Mesodermal cell (in vitro differentiated cells): ENCODE data around the gene FGFRL1.

Source experiments
- H3K27ac ChIP-seq: 2 replicates; pipeline ENCODE4 v1.7.0; 2013; ENCODE audit warnings: mild to moderate bottlenecking, low read depth, low read length, moderate library complexity; ENCODE audit not compliant: severe bottlenecking
- H3K36me3 ChIP-seq: 2 replicates; pipeline ENCODE4 v1.7.1; 2013; ENCODE audit warnings: mild to moderate bottlenecking, low read length, moderate library complexity; ENCODE audit not compliant: control insufficient read depth, insufficient read depth
- H3K4me1 ChIP-seq: one replicate; pipeline ENCODE4 v1.7.1; 2013; ENCODE audit warnings: mild to moderate bottlenecking, low read length; ENCODE audit not compliant: insufficient read depth, control insufficient read depth, poor library complexity, severe bottlenecking
- H3K4me3 ChIP-seq: 2 replicates; pipeline ENCODE4 v1.7.0; 2013; ENCODE audit warnings: low read length, control low read depth, mild to moderate bottlenecking; ENCODE audit not compliant: insufficient read depth, poor library complexity, severe bottlenecking; ENCODE audit errors: extremely low read depth
- H3K9me3 ChIP-seq: 2 replicates; pipeline ENCODE4 v1.7.1; 2013; ENCODE audit warnings: mild to moderate bottlenecking, low read length, moderate library complexity; ENCODE audit not compliant: control insufficient read depth
- WGBS, 2 experiments: methylation state at CpG; one replicate each; pipeline ENCODE4 v1.1.5; 2013; ENCODE audit warnings: missing lambda C conversion rate in 2 of 2; ENCODE audit not compliant: insufficient coverage in 2 of 2; 5-methylcytosine and 5-hydroxymethylcytosine counted together

The FGFRL1 gene

DNA sequence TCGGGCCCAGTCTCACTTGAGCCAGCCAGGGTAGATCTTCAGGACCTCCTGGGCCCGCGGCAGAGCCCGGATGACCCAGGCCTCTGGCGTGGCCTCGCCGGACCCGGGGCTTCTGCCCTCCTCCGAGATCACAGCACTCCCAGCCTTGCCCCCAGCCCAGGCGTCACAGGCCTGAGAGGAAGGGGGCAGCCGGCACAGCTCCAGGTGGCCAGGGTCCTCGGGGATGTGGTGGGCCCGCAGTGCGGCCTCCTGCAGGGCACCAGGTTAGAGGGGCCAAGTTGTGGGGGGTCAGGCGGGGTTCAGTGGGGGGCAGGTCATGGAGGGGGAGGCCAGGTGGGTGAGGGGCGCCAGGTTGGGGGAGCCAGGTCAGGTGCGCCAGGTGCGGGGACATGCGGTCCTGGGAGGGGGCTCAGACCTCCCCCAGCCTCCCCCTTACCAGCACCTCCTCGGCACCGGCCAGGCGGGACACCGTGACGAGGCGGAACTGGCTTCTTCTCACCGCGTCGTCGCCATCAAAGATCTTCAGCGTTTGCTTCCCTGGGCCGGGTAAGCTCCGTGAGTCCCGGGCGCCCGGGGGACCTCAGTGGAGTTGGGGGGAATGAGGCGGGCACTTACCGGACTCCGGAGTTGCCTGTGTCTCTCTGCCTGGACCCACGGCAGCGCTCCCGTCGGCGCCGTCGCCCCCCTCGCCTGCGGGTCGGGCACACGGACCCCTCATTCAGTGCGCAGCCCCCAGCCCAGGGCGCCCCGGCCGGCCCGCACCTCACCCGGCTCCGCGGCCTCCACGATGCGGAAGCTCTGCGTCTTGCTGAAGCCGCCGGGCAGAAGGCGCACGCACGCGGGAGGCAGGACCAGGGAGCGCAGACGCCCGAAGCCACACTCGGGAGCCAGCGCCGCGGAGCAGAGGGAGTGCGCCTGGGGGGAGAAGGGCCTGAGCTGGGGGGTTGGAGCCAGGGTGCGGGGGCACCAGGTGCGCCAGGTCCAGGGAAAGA, 44.0 kb upstream of the FGFRL1 start:
- 45 to 47% methylated on average over 41 to 51 of the region's 76 CpGs for WGBS, 2 experiments
- peaks cover 15% of the 10 kb centered on the region for H3K36me3 ChIP-seq
- no peaks in the 10 kb centered on the region for H3K9me3 ChIP-seq
- H3K27ac ChIP-seq, result no peak overlapping the region
- no peaks in the 10 kb centered on the region for H3K4me1 ChIP-seq
- no peak overlapping the region for H3K4me3 ChIP-seq

- Histone ChIP-seq H3K4me3 (no peak overlapping the region), H3K36me3 (peaks cover 15% of the 10 kb centered on the region), H3K4me1 (no peaks in the 10 kb centered on the region), H3K27ac (no peak overlapping the region), H3K9me3 (no peaks in the 10 kb centered on the region)
- WGBS, 2 experiments, result 60 to 71% methylated on average over 10 to 13 of the region's 24 CpGs
Observed at GRCh38 chr4:968221-968620, 43.2 kb upstream of the FGFRL1 start.

DNA sequence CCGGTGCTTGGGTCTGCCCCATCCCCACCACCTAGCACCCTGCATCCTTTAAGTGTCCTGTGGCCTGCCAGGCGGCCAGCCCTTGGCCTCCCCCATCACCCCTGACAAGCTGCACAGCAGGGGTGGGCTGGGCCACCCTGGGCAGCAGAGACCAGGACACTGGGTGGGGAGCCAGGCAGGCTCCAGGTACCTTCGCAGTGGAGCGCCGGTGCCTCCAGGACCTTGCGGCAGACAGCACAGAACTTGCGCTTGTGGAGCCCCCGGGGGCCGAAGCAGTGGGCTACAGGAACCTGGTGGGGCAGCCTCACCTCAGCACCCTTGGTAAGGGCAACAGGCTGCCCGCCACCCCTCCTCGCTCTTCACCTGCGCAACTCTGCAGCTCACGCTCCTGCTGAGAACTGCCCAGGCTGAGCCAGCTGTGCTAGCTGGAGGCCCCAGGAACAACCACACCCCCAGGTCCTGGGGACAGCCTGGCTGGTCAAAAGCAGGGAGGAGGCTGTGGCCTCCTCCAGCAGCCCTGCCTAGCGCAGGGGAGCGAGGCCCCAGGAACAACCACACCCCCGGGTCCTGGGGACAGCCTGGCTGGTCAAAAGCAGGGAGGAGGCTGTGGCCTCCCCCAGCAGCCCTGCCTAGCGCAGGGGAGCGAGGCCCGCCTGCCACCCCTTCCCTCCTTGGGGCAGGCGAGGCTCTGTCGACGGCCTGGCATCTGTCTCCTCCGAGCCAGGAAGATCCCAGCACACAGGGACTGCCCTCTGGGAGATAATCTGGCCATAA, 42.6 kb upstream of the FGFRL1 start:
- 85 to 88% methylated on average over 16 of the region's 23 CpGs for WGBS, 2 experiments
- no peaks in the 10 kb centered on the region for H3K9me3 ChIP-seq
- H3K27ac ChIP-seq, result no peak overlapping the region
- H3K4me1 ChIP-seq, result no peaks in the 10 kb centered on the region
- no peak overlapping the region for H3K4me3 ChIP-seq
- peaks cover 14% of the 10 kb centered on the region for H3K36me3 ChIP-seq

DNA sequence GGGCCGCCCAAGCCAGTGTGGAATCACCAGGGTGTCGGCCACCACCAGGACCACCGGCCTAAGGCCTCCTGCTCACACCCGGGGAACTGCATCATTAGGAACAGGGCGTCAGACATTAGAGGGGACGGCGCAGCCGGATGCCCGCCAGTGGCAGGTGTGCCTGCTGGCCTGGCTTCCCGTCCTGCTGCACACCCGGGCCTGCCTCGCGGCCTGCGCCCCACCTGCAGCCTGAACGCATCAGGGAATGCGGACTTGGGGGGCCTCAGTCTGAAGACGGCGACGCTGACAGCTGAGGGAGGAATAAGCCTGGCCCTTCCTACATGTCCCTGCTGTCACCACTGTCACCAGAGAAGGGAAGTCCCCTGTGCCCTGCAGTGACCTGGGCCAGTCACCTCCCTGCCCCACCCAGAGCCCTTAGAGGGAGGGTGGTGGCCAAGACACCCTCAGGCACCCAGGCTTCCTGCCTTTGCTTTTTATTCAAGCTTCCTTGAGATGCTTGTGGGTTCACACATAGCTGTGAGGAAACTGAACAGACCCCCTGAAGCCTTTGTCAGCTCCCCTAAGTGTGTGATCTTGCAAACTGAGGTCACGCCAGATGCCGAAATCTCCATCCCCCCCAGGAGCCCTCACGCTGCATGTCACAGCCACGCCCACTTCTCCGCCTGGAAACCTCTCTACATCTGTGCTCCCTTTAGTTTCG, 41.2 kb upstream of the FGFRL1 start:
- Histone ChIP-seq H3K27ac (no peak overlapping the region), H3K36me3 (peaks cover 10% of the 10 kb centered on the region), H3K4me1 (no peaks in the 10 kb centered on the region), H3K4me3 (no peak overlapping the region), H3K9me3 (peaks cover 4% of the 10 kb centered on the region)
- WGBS, 2 experiments, result 80 to 84% methylated on average over 23 of the region's 25 CpGs

DNA sequence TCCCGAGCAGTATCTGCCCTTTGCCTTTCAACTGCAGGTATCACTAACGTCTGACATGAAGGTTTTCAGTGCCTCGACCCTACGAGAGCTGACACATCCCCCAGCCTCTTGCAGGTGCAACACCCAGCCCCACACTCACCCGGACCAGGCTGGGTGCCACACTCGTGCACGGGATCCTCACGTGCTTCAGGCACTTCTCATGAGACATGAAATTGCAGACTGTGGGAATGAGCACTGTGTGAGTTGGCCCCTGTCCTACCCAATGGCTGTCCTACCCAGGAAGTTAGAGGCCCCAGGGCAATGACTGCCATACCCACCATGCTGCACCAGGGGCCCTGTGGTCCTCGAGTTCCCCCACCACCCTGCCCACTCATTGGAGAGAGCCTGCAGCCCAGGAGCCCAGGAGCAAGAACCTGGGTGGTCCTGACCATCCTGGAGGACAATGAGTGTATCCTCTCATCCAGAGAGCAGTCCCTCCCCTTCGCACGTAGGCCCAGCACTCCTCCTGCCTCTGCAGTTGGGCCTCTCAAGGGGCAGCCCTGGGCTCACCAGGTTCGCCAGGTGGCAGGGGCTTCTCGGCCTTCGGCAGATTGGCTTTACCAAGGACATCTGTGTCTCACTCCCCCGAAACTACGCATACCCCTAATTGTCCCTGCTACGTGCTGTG, 40.4 kb upstream of the FGFRL1 start:
- Histone ChIP-seq H3K36me3 (peaks cover 4% of the 10 kb centered on the region), H3K27ac (no peak overlapping the region), H3K4me3 (no peak overlapping the region), H3K4me1 (no peaks in the 10 kb centered on the region), H3K9me3 (peaks cover 4% of the 10 kb centered on the region)
- 71 to 80% methylated on average over 15 to 17 of the region's 17 CpGs for WGBS, 2 experiments

DNA sequence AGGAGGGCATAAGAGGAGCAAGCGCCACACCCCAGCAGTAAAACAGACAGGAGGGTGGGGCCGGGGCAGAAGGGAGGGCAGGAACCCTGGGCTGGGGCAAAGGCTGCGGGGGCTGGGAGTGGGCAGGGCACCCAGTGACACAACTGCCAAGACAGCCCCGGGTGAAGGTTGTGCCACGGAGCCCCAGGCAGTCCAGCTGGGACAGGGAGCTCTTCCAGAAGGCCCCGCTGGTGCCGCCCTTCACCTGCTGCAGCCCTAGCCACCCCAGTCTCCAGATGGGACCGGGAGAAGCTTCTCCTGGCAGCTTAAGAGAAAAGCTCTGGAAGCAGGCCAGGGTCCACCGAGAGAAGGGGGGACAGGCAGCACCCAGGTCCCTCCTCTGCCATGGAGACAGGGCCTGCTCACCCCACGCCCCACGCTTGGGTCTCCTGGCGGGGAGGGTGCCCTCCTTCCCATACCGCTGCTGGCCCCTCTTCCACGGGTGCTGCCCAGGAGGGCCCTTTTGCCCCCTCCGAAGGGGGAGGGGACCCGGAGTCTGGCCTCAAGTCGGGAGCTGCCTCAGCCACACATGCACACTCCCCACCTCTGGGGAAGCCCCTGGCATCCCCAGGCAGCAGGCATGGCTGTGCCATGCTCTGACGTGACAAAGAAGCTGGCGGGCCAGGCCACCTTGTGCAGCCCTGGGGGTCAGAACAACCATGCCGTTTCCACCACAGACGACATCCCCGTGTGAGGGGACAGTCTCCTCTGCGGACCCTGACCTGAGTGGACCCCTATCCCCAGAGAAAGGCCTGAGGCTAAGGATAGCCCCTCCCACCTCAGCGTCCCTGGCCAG, 39.5 kb upstream of the FGFRL1 start:
- peaks cover 4% of the 10 kb centered on the region for H3K9me3 ChIP-seq
- no peaks in the 10 kb centered on the region for H3K4me1 ChIP-seq
- H3K36me3 ChIP-seq, result no peaks in the 10 kb centered on the region
- H3K4me3 ChIP-seq, result peak overlapping the region; percentile 51
- WGBS, 2 experiments, result 73 to 84% methylated on average over 16 to 22 of the region's 24 CpGs
- H3K27ac ChIP-seq, result no peak overlapping the region

DNA sequence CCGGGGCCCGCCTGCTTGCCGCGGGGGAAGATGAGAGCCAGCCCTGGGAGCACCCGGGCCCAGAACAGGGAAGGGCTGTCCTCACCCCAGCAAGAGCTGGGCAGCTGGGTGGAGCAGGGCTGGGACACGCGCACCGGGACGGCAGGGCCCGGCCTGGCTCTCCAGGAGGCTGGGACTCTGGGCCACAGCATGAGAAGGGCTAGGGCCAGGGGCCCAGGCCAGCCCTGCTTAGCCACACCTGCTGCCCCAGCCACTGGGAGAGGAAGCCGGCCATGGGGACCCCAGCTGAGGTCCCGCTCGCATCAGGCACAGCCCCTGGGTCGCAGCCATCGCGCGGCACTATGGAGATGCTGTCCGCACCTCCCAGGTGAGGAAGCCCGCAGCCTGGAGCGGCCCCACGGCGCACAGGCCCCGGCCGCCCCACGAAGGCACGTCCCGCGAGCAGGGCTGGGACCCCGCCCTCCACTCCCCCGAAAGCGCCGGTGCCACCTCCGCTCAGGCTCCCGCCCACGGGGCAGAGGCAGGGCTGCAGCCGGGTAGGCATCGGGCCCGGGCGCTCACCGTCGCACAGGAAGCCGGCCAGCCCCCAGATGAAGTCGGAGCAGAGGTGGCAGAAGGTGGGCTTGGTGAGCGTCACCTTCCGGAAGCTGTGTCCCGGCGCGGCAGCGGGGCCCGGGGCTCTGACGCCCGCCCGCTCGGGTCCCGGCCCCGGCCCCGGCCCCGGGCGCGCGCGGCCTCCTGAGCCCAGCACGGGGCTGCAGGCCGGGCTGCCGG, 38.6 kb upstream of the FGFRL1 start:
- H3K4me1 ChIP-seq, result no peaks in the 10 kb centered on the region
- WGBS, 2 experiments, result 2% methylated on average over 52 to 57 of the region's 65 CpGs
- no peak overlapping the region for H3K27ac ChIP-seq
- H3K4me3 ChIP-seq, result peak overlapping the region; percentile 51
- peaks cover 4% of the 10 kb centered on the region for H3K9me3 ChIP-seq
- H3K36me3 ChIP-seq, result no peaks in the 10 kb centered on the region

DNA sequence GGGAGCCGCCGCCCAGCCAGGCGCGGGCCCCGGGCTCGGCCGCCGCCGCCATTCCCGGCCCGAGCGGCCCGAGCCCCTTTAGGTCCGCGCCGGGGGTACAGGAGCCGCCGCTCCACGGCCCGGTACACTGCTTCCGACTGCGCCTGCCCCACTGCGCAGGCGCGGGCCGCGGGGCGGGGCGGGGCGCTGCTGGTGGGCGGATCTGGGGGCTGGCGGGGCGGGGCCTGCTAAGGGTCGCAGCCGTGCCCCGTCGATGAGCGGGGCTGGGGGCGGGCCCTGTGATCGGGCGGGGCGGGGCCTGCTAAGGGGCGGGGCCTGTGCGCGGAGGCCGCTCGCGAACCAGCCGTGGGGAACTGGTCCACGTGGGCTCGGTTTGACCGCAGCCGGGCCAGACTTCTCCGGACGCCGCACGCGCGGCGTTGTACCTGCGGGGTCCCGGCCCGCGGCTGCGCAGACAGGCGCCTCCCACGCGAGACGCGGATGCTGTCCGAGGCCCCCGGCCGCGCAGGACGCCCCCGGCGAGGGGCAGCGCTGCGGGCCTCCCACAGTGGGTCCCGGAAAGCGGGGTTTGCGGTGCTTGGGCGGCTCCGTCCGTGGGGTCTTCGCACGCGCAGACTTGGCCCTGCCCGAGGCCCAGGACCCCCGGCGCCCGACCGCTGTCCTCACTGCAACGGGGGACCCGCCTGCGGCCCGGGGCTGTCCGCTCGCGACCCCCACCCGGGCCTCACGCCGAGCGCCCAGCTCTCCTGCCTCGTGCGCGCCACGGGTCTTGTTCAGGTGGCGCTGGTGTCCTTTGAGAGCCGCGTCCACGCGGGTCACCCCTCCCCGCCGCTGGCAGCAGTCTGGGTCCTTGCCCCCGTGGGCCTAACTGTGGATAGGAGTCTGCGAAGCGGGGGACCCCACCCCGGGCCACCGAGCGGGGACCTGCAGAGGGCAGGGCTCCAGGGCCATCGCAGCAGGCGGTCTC, 37.7 kb upstream of the FGFRL1 start, which contains the start of gene DGKQ:
Gene DGKQ, minus strand, starts transcription at position 139 of the 967 bp plus-strand sequence. Its CDS starts 87 bp downstream, at position 52.
- peak within 1 kb of the TSS; percentile 51 for H3K4me3 ChIP-seq
- 44 to 46% methylated on average over 72 to 101 of the region's 123 CpGs for WGBS, 2 experiments
- no peaks in the 10 kb centered on the region for H3K36me3 ChIP-seq
- H3K4me1 ChIP-seq, result no peaks in the 10 kb centered on the region
- H3K9me3 ChIP-seq, result peaks cover 4% of the 10 kb centered on the region
- no peak within 1 kb of the TSS for H3K27ac ChIP-seq
